HG02642 (cell line): Measurements from ENCODE around the gene EDA.
"Not testable (repeated sequence)": the region's sequence is repeated elsewhere in the genome, so short reads cannot be mapped to it uniquely, and the experiment has no call there.

Source experiments
- ATAC-seq: cut with Tn5 transposase; IDR thresholded peaks from one replicate; pipeline ENCODE4 v1.9.1; 2021; ENCODE audit warnings: mild to moderate bottlenecking; ENCODE audit not compliant: unreplicated experiment, poor library complexity

The EDA gene

GRCh38 chrX:69741721-69742120, 125.8 kb downstream of the EDA start:
- ATAC-seq, result no peak

GRCh38 chrX:69746051-69746450, 130.1 kb downstream of the EDA start:
- no peak for ATAC-seq

GRCh38 chrX:69748055-69748454, 132.1 kb downstream of the EDA start:
- ATAC-seq, result no peak

GRCh38 chrX:69759921-69760625, 144.2 kb downstream of the EDA start:
- no peak for ATAC-seq

GRCh38 chrX:69761633-69762032, 145.7 kb downstream of the EDA start:
- ATAC-seq, result no peak

GRCh38 chrX:69762340-69762739, 146.4 kb downstream of the EDA start:
- ATAC-seq, result no peak

- no peak for ATAC-seq
Measured at GRCh38 chrX:69793260-69793935, 177.5 kb downstream of the EDA start.

GRCh38 chrX:69795702-69796101, 179.8 kb downstream of the EDA start:
- ATAC-seq, result no peak

- ATAC-seq, result no peak
Measured at GRCh38 chrX:69807400-69807799, 191.5 kb downstream of the EDA start.

GRCh38 chrX:69808375-69808774, 192.5 kb downstream of the EDA start:
- ATAC-seq, result no peak

- no peak for ATAC-seq
Measured at GRCh38 chrX:69813677-69814076, 197.8 kb downstream of the EDA start.

GRCh38 chrX:69815063-69815462, 199.2 kb downstream of the EDA start:
- no peak for ATAC-seq

- ATAC-seq, result no peak
Measured at GRCh38 chrX:69815519-69815918, 199.6 kb downstream of the EDA start.

GRCh38 chrX:69844636-69845035, 228.7 kb downstream of the EDA start:
- no peak for ATAC-seq

GRCh38 chrX:69859999-69860398, 244.1 kb downstream of the EDA start:
- ATAC-seq, result not testable (repeated sequence)

- no peak for ATAC-seq
Measured at GRCh38 chrX:69876221-69876620, 260.3 kb downstream of the EDA start.

GRCh38 chrX:69884210-69884609, 268.3 kb downstream of the EDA start:
- no peak for ATAC-seq

- no peak for ATAC-seq
Measured at GRCh38 chrX:69896046-69896445, 280.1 kb downstream of the EDA start.

GRCh38 chrX:69900491-69900890, 284.6 kb downstream of the EDA start:
- ATAC-seq, result no peak

GRCh38 chrX:69906447-69906846, 290.5 kb downstream of the EDA start:
- ATAC-seq, result no peak

GRCh38 chrX:69914781-69915180, 298.9 kb downstream of the EDA start:
- ATAC-seq, result no peak

- ATAC-seq, result no peak
Measured at GRCh38 chrX:69919749-69920148, 303.8 kb downstream of the EDA start.
